T-helper 1 cell (primary cell): Measurements from ENCODE around the gene MYO16.

Source experiments
- DNase-seq, 5 donors: peaks; one replicate each; pipeline ENCODE4 v3.0.0-alpha.2; 2012 to 2020

Gene MYO16

DNA sequence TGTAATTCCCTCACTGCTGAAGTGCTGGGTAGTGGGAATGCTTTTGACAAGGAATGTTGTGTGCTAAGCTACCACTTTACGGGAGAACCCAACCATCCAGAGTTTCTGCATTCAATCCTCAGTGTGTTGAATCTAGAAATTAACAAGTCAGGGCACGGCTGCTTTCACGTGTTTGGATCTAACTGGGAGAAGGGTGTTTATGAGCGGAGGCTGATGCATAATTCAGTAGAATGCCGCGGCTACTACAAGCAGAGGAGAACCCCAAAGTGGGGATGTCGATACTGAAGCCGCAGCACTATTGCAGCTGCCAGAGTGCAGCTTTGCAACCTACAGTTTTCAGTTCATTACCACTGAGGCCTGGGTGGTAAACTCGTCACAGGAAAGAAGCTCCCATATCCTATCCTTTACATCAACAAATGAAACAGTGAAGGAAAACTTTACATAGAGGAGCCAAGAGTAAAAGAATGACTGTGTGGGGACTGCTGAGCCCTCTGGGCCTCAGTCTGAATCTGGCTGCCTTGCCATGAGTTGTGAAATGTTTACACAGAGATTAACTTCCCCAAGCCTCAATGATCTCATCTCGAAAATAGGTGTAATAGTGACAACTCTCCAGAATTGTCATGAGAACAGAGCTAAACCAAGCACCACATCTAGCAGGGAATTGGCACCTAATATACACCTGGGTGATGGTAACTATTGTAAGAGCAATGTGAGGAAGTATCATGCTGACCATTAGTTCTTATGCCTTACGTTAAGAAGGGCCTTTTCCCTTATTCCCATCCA is 531.7 kb downstream of the MYO16 start:
- DNase-seq, result peak in 1 of 5 donors; percentile 12

DNA sequence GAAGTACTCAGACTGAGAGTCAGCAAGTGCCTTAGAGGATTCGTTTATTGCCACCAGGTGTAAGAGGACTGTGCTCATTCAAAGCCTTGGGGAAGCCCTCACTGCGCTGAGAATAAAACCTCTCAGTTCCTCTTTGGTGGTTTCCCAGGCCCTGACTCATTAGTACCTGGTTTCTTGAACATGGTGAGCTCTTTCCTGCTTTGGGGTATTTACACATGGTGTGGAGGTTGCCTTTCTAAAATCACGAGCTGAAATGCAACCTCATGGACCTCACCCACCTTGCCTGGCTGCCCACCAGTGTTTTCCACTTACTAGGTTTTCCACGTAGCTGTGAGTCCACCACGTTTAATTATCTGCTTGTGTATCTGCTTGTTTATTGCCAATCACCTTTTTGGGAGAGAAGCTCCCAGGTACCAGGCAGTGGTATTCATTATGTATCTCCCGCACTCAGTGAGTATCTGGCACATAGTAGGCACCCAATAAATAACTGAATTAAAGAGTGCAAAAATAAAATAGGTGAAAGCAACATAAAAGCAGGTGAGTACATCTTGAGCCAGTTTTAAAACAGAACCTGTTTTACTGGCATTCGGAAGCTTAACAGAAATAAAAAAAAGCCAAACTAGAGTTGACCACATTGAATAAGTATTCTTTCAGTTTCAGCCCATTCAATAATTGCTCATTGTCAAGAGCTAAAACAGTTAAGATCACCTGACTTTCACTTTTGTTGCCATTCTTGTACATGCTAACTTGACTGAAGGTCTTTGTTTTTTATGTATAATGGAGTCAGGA is 533.0 kb downstream of the MYO16 start:
- DNase-seq, result peak in 1 of 5 donors; percentile 86

DNA sequence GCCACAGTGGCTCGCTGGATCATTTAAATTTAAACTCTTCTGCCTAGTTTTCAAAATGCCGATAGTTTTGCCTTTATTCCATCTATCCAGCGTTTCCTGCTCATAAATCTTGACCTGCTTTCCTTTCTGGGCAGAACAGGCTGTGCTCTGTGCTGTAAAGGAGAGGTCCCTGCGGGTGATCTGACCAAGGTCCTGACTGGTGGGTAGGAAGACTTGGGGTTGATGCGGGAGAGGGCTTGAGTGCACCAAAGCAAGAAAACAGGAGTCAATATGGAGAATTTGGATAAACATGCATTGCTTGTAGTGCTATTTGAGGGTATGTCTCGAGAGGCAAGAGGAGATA is 533.6 kb downstream of the MYO16 start:
- no peak for DNase-seq

DNA sequence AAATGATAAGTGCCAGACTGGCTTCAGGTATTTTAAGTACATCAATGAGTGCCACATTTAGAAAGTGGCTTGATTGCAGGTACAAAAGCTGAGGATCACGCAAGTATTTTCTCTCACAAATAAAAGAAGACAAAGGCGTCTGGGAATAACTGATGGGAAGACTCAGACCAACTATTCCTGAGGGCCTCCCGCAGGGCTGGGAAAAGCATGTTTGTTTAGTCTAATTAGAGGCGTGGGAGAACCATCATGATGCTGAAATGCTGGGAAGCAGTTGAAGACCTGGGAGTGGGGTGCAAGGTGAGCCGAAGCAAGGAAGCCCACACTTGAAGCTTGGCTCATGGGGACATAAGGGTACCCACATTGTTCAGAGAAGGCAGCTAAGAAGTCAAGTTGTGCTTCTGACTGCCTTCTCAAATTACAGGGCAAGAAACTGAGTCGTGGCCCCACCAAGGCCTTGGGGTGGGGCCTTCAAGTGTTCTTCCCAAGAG is 536.0 kb downstream of the MYO16 start:
- DNase-seq, result no peak

DNA sequence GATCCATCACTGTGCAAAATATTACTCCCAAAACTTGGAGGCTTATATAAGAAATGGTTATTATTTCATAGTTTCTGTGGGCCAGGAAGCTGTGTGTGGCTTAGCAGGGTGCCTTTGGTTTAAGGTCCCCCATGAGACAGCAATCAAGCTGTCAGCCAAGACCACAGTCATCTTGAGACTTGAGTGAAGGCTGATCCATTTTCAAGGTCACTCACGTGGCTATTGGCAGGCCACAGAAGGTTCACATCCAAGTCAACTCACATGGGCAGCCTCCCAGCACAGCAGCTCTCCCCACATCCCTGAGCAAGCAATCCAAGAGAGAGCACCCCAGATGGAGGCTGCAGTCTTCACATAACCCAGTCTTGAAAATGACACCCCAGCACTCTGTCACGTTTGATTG is 537.4 kb downstream of the MYO16 start:
- peak in 1 of 5 donors; percentile 18 for DNase-seq

DNA sequence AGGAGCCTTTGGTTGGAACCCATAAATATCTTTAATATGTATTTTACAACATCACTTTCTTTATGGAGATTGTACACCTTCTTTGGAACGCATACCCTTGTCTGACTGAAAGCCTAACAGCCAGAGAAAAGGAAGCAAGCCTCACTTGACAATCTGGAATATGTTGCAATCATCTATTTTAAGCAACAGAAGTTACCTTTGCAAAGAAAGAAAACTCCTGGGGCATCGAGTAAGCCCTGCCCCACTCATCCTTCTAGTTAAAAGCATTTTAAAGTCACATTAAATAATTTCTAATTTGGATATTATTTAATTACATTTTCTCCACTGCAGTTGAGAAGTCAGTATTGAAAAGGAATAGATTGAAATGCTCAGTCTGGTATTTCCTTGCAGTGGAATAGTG is 542.7 kb downstream of the MYO16 start:
- no peak for DNase-seq

DNA sequence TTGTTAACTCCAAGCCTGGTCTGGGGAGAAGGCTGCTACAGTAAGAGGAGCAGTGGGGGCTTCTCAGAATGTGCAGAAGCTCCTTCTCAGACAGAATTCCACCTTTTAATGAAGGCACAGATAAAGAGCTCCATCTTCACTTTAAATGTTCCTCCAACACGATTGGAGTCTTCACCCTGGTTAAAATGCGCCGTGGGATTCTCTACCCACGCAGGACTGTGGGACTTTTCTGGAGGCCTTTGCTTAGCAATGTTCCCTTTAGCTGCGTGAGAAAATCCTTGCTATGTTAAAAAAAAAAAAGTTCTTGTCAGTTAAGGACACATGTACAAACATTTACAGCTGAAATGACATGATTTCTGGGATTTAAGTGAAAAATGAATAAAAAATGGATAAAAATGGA is 546.3 kb downstream of the MYO16 start:
- DNase-seq, result no peak

DNA sequence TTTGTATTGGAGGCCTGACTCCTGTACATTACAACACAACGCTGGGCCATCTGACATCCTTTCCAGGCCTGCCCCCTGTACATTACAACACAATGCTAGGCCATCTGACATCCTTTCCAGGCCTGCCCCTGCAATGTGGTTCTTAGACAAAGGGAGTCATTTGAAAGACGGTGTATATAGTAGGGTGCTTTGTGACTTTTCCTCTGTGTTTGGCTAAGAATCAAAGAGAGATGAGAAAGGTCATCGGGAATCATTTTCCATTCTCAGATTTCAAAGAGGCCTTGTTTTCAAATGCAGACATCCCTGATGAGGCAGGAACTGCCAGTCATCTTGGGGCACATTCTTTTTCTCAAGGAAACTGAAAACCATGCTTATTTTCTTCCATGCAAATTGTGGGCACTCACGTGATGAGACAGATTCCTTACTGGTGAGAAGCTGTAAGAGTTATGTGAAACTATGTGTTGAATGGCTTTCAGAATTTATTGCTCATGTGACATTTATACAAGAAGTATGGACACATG is 551.6 kb downstream of the MYO16 start:
- DNase-seq, result no peak

DNA sequence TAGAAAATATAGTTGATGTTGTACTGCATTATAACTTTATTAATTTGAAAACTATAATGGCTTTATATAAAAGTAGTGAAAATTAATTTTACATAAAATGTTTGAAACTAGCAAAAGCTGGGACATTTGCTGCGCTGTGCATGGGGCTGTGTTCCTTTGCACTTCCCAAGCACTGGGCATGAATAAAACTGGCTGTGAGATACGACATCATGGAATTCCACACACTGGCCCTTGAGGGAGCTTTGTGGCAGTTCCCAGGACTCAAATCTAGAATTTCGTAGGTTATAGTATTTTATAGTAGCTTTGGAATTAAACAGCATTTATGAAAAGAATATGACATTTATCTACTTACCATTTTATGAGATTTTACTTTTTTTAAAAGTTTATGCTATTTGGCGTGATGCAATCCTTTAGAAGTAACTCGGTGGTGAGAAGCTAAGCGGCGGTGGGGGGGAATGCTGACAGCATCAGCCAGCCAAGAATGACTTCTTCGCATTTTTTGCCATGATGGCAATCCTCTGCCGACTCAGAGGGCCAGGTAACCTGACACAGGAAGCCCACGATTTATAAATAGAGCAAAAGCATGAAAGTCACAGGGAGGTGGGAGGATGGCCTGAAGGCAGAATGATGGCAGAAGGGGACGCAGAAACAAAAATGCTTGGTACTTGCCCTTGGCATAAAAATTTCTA is 553.5 kb downstream of the MYO16 start:
- no peak for DNase-seq

DNA sequence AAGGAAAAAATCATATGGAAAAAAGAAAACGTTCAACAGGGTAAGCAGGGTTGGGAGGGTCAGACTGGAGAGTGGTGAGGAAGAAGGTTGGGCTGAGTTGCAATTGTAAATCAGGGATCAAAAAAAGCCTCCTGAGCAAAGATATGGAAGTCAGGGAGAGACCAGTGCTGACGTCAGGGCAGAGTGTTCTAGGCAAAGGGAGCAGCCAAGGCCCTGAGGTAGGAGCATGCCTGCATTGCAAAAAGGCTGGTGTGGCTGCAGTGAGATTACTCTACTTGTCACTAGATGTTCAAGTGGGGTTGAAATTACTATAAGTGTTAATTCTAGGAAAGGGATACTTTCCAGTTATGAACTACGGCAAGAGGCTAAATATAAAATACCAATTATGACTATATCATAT is 562.0 kb downstream of the MYO16 start:
- no peak for DNase-seq

DNA sequence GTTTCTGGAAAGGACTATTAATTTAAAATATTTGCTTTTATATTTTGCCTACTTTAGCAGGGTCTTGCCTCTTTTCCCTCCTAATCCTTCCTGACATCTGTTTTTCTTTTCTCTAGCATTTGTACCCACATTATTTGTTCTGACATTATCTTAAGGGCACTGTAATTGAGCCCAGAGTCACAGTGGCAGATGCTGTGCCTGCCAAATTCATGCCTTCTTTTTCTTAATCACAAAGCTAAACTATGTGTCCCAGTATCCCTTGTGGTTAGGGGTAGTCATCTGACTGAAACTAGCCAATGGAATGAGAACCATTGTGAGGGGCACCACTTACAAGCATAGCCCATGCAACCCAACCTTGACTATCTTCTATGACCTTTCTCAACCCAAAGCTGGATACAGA is 562.9 kb downstream of the MYO16 start:
- no peak for DNase-seq

DNA sequence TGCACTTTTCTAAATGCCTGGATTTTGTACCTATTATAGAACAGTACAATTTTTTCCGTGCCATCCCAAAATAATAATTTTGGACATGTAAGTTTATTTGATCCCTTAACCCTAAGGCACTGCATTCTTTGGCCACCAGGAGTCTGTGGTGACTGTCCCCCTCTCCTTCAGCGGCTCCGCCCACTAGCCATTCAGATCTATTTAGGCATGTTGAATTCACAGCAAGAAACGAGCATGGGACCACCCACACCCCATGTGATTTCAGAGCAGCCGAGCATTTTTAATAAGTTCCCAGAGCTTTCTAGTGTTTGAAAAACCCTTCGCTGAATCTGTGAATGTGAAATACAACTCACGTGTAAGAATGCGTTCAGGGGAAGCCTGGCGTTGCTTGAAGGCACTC is 567.5 kb downstream of the MYO16 start:
- no peak for DNase-seq

DNA sequence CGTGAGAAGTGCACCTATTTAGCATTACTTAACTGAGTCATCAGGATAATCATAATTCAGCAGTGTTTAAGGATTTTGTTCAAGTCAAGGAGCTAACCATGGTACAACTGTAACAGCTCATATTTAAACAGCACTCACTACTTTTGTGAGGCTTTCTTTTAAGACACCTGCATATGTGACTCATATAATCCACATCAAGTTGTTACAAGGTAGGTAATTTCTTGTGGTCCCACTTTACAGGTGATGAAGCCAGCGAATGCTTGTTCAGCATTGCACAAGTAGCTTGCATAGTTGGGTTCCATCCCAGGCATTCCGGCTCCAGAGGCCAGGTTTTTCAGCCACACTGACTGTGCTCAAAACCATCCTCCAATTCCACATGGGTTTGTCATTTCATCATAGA is 569.2 kb downstream of the MYO16 start:
- DNase-seq, result no peak

DNA sequence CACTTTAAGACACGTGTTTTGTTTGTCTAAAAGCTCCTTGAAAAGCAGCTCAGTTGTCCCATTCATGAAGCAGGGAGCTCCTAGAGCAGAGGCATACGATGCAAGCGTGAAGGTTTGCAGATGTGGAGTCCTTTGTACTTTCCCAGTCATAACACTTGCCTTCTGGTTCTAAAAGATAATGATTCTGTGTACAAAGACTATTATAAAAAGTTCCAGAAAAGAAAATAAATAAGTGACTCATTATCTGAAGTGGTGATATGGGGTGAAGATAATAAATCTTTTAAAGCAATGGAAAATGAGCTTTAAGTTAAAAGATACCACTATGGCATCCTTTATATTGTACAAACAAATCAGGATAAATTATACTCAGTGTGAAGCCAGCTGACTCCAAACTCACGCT is 569.9 kb downstream of the MYO16 start:
- DNase-seq, result no peak

DNA sequence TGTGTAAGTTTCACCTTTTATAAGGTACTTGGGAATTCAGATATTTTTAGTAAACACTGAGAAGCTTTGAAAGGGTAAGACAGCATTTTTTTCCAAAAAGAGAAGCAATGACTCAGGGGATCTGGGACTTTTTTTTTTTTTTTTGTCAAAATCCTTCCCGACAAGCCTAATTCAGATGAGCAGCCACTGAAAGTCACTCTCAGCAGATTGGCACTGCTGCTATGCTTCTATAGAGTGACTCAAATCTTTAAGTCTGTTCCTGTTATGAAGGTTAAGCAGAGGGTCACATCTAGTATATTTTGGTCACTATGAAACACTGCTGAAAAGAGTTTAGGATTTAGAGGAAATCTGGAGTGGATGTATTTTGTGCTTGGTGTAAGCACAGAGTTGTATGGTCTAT is 571.1 kb downstream of the MYO16 start:
- no peak for DNase-seq

DNA sequence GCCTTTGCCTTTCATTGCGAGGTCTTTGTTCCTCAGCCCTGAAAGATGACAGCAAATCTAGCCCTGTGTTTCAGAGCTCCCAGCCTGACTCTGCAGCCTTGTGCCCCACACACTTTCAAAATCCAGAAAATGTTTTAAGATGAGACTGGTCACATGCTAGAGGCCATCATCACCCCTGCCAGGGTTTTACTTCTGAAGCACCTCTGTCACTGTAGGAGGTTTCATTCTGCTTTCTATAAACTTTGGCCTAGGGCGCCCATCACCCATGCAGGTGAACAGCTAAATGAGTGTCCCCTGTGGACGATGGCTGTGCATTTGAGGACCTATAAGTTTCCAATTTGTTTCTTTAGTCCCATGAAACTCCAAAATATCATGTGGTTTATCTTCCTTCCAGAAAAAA is 574.2 kb downstream of the MYO16 start:
- no peak for DNase-seq

DNA sequence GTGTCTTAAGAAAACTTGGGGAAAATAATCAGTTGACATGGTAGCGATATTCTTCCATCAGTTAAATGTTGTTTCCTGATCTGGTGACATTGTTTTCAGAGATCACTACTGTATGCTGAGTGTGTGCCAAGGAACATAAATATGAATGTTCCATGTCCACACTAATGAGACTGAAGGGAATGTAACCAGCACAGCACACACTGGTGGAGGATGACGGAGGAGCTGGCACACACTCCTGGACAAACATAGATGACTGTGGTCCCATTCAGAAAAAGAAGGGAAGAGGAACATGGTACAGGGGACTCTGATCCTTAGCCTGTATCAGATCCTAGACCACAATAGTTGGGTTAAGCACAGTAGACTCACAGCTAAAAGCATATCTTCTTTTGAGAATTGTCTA is 574.8 kb downstream of the MYO16 start:
- DNase-seq, result no peak

DNA sequence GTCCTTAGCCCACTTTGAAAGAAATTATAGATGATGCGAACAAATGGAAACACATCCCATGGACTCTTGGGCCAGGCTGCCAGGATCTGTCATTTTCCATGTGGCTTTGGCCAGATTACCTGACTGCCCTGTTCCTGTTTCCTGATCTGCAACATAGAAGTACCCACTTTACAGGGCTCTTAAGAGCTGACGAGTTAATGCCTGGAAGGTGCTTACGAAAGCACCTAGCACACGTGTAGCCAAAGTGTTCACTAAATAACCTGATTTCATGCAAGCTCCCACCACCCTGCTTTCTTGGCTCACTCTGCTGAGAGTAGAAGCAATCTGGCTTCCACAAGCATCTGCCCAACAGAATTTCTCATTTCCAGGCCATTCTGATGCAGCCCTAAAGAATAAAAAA is 575.2 kb downstream of the MYO16 start:
- no peak for DNase-seq

DNA sequence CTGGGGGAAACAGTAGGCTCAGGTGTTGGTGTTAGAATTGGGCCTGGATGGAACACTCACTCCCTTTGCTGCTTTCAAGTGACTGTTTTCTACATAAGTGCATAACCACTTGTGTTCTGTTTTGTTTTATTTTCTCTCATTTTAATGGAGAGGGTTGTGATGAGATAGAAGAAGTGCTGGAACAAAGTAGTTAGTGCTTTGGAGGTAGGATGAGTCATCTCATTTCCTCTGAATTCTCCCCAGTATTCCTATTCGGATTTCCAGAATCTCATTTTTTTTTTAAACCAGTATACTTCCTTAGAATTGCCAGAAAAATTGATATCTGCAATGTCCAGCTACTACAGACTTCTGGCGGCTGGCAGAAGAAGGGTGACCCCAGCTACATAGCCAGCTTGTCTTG is 575.9 kb downstream of the MYO16 start:
- no peak for DNase-seq

DNA sequence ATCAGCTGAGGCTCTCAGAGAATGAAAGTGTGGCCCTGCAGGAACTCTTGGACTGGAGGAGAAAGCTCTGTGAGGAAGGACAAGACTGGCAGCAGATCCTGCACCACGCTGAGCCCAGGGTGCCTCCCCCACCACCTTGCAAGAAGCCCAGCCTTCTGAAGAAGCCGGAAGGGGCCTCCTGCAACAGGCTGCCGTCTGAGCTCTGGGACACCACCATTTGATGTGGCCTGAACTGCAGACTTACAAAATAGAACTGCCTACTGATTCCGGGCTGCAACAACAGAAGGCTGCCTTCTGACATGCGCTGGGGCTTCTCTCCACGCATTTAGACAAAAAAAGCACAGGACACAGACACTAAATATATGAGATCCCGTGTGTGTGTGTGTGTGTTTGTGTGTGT is 577.2 kb downstream of the MYO16 start:
- no peak for DNase-seq

DNA sequence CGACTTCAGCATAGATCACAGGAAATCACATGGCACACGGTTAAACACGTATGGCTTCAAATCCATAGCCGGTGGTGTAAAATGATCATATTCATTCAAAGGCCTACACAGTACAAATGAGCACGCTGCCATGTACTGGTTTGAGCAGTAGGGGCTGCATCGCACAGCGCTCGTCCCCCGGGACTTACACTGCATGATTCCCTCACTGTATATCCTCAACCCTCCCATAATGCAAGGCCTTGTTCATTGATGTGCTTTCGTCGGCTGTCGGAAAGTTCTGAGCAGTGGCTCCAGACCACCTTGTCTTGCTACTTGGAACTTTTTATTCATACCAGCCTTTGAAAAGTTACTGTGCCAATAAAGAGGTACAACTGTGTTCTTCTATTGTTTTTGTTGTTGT is 578.2 kb downstream of the MYO16 start:
- DNase-seq, result no peak

DNA sequence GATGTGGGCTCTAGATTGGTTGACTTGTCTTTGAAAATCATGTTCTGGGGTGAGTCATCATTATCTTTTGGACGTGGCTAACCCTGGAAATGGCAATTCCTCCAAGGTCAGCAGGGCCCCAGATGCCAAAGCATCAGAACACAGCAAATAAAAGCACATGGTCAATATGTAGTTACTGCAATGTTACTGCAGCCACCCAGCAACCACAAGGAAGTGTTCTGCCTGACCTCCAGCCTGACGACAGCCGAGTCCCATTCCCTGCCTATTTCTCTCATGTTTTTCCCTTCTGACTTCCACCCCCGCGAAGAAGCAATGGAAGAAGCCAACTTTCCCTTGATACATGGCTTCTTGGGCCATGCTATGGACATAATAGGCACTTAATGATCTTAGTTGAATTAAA is 579.1 kb downstream of the MYO16 start:
- DNase-seq, result no peak

DNA sequence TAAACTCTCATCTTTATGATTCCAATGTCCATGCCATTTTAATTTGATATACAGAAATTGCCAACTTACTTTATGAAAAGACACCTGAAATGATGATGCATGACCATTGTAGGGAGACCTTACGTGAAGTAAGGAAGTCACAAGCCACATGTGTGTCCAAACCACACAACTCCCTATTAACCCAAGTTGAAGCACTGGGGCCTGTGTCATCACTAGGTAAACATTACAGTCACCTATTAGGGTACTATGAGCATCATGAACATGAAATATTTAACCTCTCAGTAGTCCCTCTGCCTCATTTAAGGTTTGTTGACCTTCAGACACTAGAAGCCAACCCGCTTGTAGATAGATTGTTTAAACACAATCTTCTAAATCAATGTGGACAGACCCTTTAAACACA is 580.1 kb downstream of the MYO16 start:
- no peak for DNase-seq

DNA sequence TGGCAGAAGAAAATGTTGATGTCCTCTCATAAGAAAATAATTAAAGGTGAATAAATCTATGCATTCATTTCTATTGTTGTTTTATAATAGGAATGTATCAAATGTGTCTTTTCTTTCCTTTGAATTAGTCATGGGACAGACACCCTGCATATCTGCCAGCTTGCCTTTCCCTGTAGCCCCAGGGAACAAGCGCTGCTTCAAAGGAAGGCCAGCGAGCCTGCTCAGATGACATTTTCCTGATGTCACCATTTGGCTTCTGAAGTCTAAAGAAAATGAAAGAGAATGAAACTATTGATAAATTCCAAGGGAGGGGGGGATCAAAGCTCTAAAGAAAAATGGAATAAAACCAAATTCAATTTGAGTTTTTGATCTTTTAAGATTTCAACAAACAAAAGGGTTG is 582.2 kb downstream of the MYO16 start:
- no peak for DNase-seq
